ENCODE results near the gene GRK2. TPM values are rescaled to one million over a fixed set of nuclear protein-coding genes. Genes with fewer than 3 reads are reported as not detected.
A peak's percentile ranks its signal among the peaks of the same experiment; 100 is the strongest.

GRK2 gene
- total and polyA plus RNA-seq, 2 of the 13 experiments (the other 11 are each of a cell fraction or from before 2014, with no cell fraction given) = 31.3 to 42.4 TPM

- TF ChIP-seq REST (IDR thresholded peaks at IDR 0.05; ENCODE audit: borderline replicate concordance in 1 of 2, low read depth in 1 of 2, low read length in 2 of 2) = no peak; a peak in 1 of 4 replicates
- TF ChIP-seq ZNF224 (CRISPR knock-in tag; IDR thresholded peaks at IDR 0.05) = 0 out of 2 replicates have a peak, but pooled peaks have one; percentile 8
- TF ChIP-seq, protein P1, sequence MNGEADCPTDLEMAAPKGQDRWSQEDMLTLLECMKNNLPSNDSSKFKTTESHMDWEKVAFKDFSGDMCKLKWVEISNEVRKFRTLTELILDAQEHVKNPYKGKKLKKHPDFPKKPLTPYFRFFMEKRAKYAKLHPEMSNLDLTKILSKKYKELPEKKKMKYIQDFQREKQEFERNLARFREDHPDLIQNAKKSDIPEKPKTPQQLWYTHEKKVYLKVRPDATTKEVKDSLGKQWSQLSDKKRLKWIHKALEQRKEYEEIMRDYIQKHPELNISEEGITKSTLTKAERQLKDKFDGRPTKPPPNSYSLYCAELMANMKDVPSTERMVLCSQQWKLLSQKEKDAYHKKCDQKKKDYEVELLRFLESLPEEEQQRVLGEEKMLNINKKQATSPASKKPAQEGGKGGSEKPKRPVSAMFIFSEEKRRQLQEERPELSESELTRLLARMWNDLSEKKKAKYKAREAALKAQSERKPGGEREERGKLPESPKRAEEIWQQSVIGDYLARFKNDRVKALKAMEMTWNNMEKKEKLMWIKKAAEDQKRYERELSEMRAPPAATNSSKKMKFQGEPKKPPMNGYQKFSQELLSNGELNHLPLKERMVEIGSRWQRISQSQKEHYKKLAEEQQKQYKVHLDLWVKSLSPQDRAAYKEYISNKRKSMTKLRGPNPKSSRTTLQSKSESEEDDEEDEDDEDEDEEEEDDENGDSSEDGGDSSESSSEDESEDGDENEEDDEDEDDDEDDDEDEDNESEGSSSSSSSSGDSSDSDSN (CRISPR knock-in tag; IDR thresholded peaks at IDR 0.05) = peak; percentile 89
- TF ChIP-seq ZSCAN30 (CRISPR knock-in tag; IDR thresholded peaks at IDR 0.05) = no peak
- TF ChIP-seq ZNF878 (CRISPR knock-in tag; IDR thresholded peaks at IDR 0.05) = peak; percentile 73; the same call in 1 of the 2 replicates
- TF ChIP-seq HMG20A (CRISPR knock-in tag; IDR thresholded peaks at IDR 0.05; ENCODE audit: borderline replicate concordance) = no peak
- TF ChIP-seq ZNF501 (CRISPR knock-in tag; IDR thresholded peaks at IDR 0.05) = peak; percentile 96
- no peak; the same call in 1 of the 2 replicates for TF ChIP-seq ZNF317 (CRISPR knock-in tag; IDR thresholded peaks at IDR 0.05)
- no peak for TF ChIP-seq GABPA (IDR thresholded peaks at IDR 0.05; ENCODE audit: low read depth, low read length)
- TF ChIP-seq GABPA (CRISPR knock-in tag; IDR thresholded peaks at IDR 0.05; ENCODE audit: low read depth) = peak; percentile 92
- peak; percentile 91 for TF ChIP-seq SAFB2 (CRISPR knock-in tag; IDR thresholded peaks at IDR 0.05; ENCODE audit: borderline replicate concordance, low read depth)
- no peak for TF ChIP-seq ZNF205 (CRISPR knock-in tag; IDR thresholded peaks at IDR 0.05)
- TF ChIP-seq ZNF619 (CRISPR knock-in tag; IDR thresholded peaks at IDR 0.05) = peak; percentile 94
- TF ChIP-seq ZKSCAN8 (CRISPR knock-in tag; IDR thresholded peaks at IDR 0.05; ENCODE audit: borderline replicate concordance) = peak; percentile 55; the same call in 1 of the 2 replicates
- 0 out of 2 replicates have a peak, but pooled peaks have one; percentile 41 for TF ChIP-seq ZNF263 (CRISPR knock-in tag; IDR thresholded peaks at IDR 0.05)
- no peak for TF ChIP-seq SRSF9 (IDR thresholded peaks at IDR 0.05; ENCODE audit: borderline replicate concordance, insufficient read depth, low read depth, low read length, poor library complexity, severe bottlenecking)
- peak; percentile 29; the same call in 1 of the 2 replicates for TF ChIP-seq EED (CRISPR knock-in tag; IDR thresholded peaks at IDR 0.05)
- peak; percentile 96 for TF ChIP-seq ZFX (CRISPR knock-in tag; IDR thresholded peaks at IDR 0.05; ENCODE audit: low read depth)
- TF ChIP-seq FOXP1 (IDR thresholded peaks at IDR 0.05) = no peak
- TF ChIP-seq FOXP1 (CRISPR knock-in tag; IDR thresholded peaks at IDR 0.05) = peak; percentile 27; the same call in 1 of the 2 replicates
- no peak for TF ChIP-seq ZMAT5 (CRISPR knock-in tag; IDR thresholded peaks at IDR 0.05; ENCODE audit: borderline replicate concordance, low read depth)
- TF ChIP-seq DR1 (CRISPR knock-in tag; IDR thresholded peaks at IDR 0.05) = peak; percentile 68
- TF ChIP-seq SMARCE1 (IDR thresholded peaks at IDR 0.05; ENCODE audit: borderline replicate concordance) = no peak
- peak; percentile 76; the same call in 1 of the 2 replicates for TF ChIP-seq MED13 (CRISPR knock-in tag; IDR thresholded peaks at IDR 0.05)
- no peak; the same call in 1 of the 2 replicates for TF ChIP-seq KDM4B (CRISPR knock-in tag; IDR thresholded peaks at IDR 0.05)
These were observed 22.4 kb downstream of the GRK2 start (continued) for GRCh38 chr11:67288452-67289225.

Data from HepG2 (cell line).